ENCODE data around the gene SLC29A2.

The SLC29A2 gene

GRCh38 chr11:66347425-66348276 lies 23.9 kb downstream of the SLC29A2 start, which contains the start of gene B4GAT1 (continued):
- TF ChIP-seq ZNF169 (tag by site-specific recombination; IDR thresholded peaks at IDR 0.05) (no peak), ZNF423 (tag by site-specific recombination; IDR thresholded peaks at IDR 0.05) (no peak), ZNF394 (tag by site-specific recombination; IDR thresholded peaks at IDR 0.05; ENCODE audit: borderline replicate concordance) (peak; percentile 88), PRDM4 (tag by site-specific recombination; IDR thresholded peaks at IDR 0.05) (peak; percentile 52; the same call in 1 of the 2 replicates), ZNF404 (tag by site-specific recombination; IDR thresholded peaks at IDR 0.05) (no peak), ZNF624 (tag by site-specific recombination; IDR thresholded peaks at IDR 0.05) (no peak), ZBTB7A (tag by site-specific recombination; IDR thresholded peaks at IDR 0.05; ENCODE audit: low read depth) (0 out of 2 replicates have a peak, but pooled peaks have one; percentile 25), ZNF302 (tag by site-specific recombination; IDR thresholded peaks at IDR 0.05; ENCODE audit: low read depth) (no peak), PRDM10 (tag by site-specific recombination; IDR thresholded peaks at IDR 0.05) (no peak; the same call in 1 of the 2 replicates), KLF7 (tag by site-specific recombination; IDR thresholded peaks at IDR 0.05; ENCODE audit: borderline replicate concordance) (peak; percentile 58; the same call in 1 of the 2 replicates), TSHZ1 (tag by site-specific recombination; IDR thresholded peaks at IDR 0.05; ENCODE audit: borderline replicate concordance) (peak; percentile 14; the same call in 1 of the 2 replicates), FEZF1 (tag by site-specific recombination; IDR thresholded peaks at IDR 0.05) (no peak), ZNF138 (tag by site-specific recombination; IDR thresholded peaks at IDR 0.05; ENCODE audit: borderline replicate concordance) (no peak)

Data from HEK293 (cell line).